GM21825 (cell line): ENCODE data around the gene TLX2.

Experiments used
- ATAC-seq: cut with Tn5 transposase; IDR thresholded peaks from one replicate; pipeline ENCODE4 v1.9.1; 2021; ENCODE audit warnings: mild to moderate bottlenecking, moderate library complexity; ENCODE audit not compliant: unreplicated experiment

The TLX2 gene

DNA sequence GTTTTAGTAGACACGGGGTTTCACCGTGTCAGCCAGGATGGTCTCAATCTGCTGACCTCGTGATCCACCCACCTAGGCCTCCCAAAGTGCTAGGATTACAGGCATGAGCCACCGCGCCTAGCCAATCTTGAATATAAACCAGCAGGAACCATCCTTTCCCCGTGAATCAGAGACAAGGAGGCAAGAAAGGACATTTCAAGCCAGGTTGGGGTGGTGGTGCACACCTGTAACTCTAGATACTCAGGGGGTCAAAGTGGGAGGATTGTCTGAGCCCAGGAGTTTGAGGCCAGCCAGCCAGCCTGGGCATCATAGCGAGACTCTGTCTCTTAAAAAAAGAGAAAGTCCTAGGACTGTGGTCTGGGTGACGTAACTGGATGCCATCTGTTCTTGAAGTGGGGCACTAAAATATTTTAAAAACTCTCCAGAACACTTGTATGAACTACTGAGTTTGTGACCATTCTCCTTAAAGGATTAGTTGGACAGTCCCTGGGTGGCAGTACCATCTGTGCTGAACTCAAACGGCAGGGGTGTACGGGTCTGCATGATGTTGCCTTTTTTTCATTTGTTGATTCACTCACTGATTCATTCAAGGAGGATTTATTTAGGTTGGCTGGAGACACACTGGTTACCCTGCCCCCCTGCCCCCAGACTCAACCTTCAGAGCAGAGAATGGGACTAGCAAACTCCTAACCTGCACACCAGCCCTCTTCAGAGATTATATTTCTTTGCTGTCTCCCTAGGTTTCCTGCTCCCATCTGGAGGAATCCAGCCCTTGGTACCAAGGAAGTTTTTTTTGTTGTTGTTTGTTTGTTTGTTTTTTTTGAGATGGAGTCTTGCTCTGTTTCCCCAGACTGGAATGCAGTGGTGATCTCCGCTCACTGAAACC is 2.9 kb upstream of the TLX2 start:
- no peak for ATAC-seq

DNA sequence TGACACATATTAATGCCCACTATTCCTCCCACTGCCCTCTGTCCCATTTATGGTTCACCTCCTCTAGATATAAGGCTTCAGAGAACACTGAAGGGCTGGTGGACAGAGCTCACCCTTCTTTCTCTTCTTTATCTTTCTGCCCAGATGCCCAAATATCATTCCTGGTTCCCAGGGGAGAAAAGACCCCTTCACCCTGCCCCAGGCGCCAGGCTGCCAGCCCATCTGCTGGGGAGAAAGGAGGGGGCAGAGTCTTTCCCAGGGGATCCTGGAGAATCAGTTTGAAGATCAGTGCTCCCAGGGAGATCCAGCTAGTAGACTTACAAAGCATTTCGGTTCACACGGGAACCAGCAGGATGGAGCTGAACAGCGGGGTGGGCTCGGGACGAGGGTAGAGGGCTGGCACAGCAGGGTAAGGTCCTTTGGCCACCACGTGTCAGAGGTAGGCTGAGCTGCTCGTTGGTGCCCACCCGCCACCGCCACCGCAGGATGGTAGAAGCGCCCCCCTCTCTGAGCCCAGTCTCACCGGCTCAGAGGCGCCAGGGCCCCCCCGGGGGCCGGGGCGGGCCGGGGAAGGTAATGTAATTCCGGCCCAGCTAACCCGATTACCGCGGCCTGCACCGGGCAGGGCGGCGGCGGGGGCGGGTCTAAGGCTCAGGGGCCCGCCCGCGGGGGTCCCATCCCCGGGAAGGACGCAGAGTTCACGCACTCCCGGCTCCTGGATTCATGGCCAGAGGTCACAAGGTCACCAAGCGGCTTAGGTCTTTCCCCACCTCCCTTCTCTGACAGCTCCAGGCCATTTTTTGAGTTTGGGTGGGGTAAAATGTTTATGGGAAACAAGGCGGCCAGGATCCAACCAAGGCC is 1.3 kb upstream of the TLX2 start:
- no peak for ATAC-seq

- ATAC-seq = no peak
These were observed 464 bp upstream of the TLX2 start for GRCh38 chr2:74513605-74514367.

DNA sequence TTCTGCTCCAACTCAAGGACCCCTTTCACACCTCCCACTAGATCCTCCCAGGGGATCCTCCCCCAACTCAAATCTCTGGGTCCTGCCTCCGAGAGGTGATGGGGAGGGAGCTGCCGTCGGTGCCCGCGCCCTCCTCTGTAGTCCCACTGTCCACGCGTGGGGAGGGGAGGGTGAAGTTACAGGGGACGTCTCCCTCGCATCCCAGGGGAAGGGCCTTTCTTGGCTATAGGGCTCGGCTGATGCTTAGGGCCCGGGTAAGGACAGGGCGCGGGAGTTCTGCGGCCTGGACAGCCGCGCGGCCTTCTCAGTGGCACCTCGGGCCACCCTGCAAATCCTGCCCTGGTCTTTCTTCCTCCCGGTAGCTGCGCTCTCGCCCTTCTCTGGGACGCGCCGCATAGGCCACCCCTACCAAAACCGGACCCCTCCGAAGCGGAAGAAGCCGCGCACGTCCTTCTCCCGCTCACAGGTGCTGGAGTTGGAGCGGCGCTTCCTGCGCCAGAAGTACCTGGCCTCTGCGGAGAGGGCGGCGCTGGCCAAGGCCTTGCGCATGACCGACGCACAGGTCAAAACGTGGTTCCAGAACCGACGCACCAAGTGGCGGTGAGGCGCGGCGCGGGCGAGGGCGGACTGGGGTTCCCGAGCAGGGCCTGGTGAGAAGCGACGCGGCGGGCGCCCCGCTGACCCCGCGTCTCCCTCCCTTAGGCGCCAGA is 1.2 kb downstream of the TLX2 start:
- ATAC-seq = no peak

DNA sequence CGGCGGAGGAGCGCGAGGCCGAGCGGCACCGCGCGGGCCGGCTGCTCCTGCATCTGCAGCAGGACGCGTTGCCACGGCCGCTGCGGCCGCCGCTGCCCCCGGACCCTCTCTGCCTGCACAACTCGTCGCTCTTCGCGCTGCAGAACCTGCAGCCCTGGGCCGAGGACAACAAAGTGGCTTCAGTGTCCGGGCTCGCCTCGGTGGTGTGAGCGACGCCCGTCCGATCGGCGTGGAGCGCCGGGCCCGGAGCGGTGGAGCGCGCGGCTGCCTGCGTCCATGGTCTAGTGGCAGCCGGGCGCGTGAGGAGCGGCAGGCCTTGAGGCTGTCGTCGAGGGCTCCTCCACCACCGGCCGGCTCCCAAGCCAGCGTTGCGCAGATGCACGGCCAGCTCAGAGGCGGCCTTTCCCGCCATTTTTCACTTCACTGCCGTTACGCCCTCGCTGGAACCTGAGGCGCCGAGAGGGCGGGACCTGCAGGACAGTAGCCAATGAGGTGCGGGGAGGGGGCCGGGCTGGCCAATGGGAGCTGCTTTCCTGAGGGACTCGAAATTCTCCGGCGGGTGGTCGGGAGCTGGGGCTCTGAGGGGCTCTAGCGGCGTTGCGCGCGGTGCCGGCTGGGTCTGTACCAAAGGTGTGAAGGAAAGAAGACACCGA is 1.9 kb downstream of the TLX2 start:
- ATAC-seq = peak; percentile 60

- no peak for ATAC-seq
These were observed 2.4 kb downstream of the TLX2 start for GRCh38 chr2:74516650-74517049.

DNA sequence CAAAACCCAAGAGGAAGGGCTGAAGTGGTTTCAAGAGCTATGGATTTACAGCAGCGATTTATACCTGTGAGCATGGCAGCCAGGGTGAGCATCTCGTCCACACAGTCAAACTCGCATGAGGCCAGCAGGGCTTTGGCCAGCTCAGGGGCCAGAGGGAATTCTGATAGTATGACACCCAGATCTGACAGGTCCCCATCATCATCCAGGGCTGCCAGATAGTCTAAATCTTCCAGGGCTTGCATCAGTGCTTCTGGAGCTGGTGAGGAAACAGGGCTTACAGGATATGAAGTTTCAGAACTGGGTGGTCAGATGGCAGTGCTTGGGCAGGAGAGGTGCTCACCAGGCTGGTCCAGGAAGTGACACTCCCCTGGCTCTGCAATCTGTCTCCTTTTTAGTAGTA is 8.3 kb downstream of the TLX2 start:
- no peak for ATAC-seq

DNA sequence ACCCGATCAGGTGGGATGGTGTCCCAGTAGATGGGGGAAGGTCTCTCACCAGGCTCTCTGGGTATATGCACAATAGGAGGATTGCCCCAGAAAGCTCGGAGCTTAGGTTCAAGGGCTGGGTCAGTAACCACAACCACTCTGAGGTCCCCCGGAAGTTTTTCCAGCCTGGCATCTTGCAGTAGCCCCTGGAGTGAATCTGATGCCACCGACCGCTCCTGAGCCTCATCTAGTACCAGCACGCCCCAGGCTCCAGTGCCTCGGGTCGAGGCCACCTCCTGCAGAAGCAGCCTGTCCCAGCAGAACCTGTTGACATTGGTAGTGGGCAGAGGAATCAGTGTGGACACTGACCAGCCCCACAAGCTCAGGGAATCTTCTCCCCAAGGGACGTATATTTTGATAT is 9.8 kb downstream of the TLX2 start:
- ATAC-seq = no peak

- no peak for ATAC-seq
These were observed 10.9 kb downstream of the TLX2 start for GRCh38 chr2:74524955-74525716.

DNA sequence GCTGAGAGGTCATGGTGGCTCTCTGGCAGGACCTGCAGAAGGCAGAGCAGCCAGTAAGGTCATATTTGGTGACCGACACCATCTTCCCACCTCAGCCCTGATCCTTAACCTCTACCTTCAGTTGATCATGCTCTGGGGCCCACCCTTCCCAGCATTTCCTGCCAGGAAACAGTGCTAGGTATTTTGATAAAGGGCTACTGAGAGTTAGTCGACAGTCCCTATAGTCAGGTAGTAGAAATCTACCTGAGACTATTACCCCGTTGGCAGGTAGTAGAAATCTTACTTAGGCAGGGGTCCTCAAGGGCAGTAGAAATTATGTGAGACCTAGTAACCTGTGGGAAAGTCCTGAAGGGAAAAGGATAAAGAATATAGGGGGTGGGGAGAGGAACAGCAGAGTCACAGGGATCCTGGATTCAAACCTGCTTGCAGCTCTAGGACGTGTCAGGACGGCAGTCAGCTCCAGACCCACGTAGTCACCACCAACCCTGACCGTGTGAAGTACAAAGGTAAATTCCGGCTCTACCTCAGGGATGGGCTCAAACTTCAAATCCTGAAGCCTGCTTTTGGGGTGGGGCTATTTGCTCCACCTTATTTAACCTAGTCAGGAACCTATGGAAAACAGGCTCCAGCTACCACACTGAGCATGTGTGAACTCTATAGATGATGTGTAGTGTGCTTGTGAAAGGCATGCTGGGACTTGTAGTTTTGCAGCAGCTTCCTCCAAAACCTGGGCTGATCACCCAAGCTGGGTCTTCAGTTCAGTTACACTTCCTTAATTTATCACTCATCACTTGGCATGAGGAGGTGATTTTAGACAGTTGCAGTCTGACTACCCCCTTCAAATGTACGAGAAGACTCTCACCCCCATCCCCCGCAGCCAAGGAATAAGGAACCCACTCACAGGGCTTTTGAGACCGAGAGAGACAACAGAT is 11.7 kb downstream of the TLX2 start, which contains the start of gene DQX1:
Gene DQX1, minus strand, starts transcription at position 515 of the 932 bp plus-strand sequence. Its CDS starts 502 bp downstream, at position 13.
- no peak for ATAC-seq

DNA sequence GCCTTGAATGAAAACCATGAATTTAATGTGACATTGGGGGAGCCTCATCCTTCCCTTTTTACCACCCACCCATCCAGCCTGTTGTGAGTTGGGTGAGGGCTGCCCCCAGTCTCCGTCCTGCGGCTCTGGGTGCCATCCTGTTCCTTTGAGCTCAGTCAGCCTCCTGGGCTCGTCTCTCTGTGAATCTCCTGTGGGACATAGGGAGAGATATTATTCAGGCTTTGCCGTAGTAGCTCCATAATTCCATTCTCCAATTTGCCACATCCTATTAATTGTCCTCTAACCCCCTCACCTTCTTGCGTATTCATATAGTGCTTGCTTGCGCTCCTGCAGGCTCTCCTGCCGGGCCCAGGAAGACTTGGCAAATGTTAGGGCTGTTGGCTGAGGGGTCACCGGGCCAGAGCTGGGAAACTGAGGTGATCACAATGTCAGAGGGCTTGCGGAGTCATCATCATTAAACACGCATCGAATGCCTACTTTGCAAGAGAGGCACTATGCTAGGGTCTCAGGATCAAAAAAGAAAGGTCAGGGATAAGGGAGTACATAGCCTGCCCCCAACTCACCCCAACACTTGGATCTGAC is 12.5 kb downstream of the TLX2 start:
- ATAC-seq = no peak

- no peak for ATAC-seq
These were observed 13.5 kb downstream of the TLX2 start for GRCh38 chr2:74527741-74528140.

GRCh38 chr2:74528600-74529356 is 14.5 kb downstream of the TLX2 start:
- ATAC-seq = peak; percentile 6

DNA sequence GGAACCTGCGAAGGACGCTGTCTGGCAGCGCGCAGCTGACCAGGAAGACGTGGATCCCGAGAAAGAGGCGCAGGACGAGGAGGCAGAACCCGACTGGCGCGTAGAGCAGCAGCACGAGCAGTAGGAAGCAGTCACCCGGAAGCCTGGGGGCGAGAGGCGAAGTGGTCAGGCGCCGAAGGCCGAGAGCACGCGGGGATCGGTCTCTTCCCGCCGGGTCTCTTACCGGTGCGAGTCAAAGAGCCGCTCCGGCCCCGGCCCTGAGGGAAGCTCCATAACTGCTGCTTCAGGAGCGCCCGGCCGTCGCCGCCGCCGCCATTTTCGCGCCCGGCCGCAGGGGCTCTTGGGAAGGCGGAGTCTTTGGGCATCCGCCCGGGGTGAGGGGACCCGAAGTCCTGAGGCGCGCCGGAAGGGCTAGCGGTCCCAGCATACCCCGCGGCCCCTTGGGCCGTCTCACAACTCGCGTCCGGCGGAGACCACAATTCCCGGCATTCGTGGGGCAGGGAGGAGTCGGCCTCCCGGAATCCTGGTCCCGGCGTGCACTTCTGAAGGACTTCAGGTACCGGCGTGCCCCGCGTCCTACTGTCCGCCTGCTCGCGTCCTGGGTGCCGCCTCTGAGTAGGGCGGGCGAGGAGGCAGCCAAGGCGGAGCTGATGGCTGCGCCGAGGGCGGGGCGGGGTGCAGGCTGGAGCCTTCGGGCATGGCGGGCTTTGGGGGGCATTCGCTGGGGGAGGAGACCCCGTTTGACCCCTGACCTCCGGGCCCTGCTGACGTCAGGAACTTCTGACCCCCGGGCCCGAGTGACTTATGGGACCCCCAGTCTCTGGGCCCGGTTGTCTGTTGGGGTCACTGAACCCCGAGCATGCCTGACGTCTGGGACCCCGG is 15.3 kb downstream of the TLX2 start, which contains the start of the genes AUP1 and HTRA2:
Gene AUP1, minus strand, starts transcription at position 350 of the 882 bp plus-strand sequence. Its CDS starts 77 bp downstream, at position 273.
Gene HTRA2, plus strand, starts transcription at position 577 of the 882 bp plus-strand sequence. Its CDS starts 74 bp downstream, at position 651.
- ATAC-seq = peak; percentile 76
